GM21447 (cell line): ENCODE data around the gene PCNA.

Experiments used
- ATAC-seq: cut with Tn5 transposase; IDR thresholded peaks from one replicate; pipeline ENCODE4 v1.9.1; 2021; ENCODE audit not compliant: unreplicated experiment

Gene PCNA

GRCh38 chr20:5143851-5144250 lies 24.1 kb upstream of the PCNA start:
- ATAC-seq = no peak

- ATAC-seq = no peak
These were observed 21.9 kb upstream of the PCNA start for GRCh38 chr20:5141615-5142014.

- no peak for ATAC-seq
These were observed 20.4 kb upstream of the PCNA start for GRCh38 chr20:5140195-5140594.

GRCh38 chr20:5136096-5136495 lies 16.3 kb upstream of the PCNA start:
- ATAC-seq = peak; percentile 35

GRCh38 chr20:5135363-5136012 lies 15.7 kb upstream of the PCNA start:
- ATAC-seq = peak; percentile 61

- no peak for ATAC-seq
These were observed 14.2 kb upstream of the PCNA start for GRCh38 chr20:5133998-5134397.

- no peak for ATAC-seq
These were observed 11.7 kb upstream of the PCNA start for GRCh38 chr20:5131502-5131901.

- ATAC-seq = no peak
These were observed 9.1 kb upstream of the PCNA start for GRCh38 chr20:5128886-5129285.

- ATAC-seq = no peak
These were observed 8.2 kb upstream of the PCNA start for GRCh38 chr20:5127859-5128424.

GRCh38 chr20:5127204-5127858 lies 7.6 kb upstream of the PCNA start:
- ATAC-seq = peak; percentile 39

- peak; percentile 88 for ATAC-seq
These were observed 6.9 kb upstream of the PCNA start, which contains the start of gene CDS2 for GRCh38 chr20:5126512-5127203. Gene CDS2, plus strand, starts transcription at chr20:5127008. Its CDS starts 85 bp downstream, at chr20:5127093.

- no peak for ATAC-seq
These were observed 3.1 kb upstream of the PCNA start for GRCh38 chr20:5122873-5123260.

- ATAC-seq = no peak
These were observed 373 bp upstream of the PCNA start for GRCh38 chr20:5120185-5120476.

GRCh38 chr20:5119143-5119434 lies 669 bp downstream of the PCNA start:
- no peak for ATAC-seq

- ATAC-seq = no peak
These were observed 1.3 kb downstream of the PCNA start for GRCh38 chr20:5118220-5119142.

GRCh38 chr20:5116875-5117274 lies 2.9 kb downstream of the PCNA start:
- no peak for ATAC-seq

- ATAC-seq = no peak
These were observed 5.4 kb downstream of the PCNA start for GRCh38 chr20:5114403-5114802.

- ATAC-seq = no peak
These were observed 6.2 kb downstream of the PCNA start for GRCh38 chr20:5113615-5113986.

- no peak for ATAC-seq
These were observed 10.5 kb downstream of the PCNA start for GRCh38 chr20:5109276-5109675.

- no peak for ATAC-seq
These were observed 15.3 kb downstream of the PCNA start for GRCh38 chr20:5104479-5104878.

- peak; percentile 83 for ATAC-seq
These were observed 18.9 kb downstream of the PCNA start for GRCh38 chr20:5100684-5101347.
